Activated naive CD8-positive, alpha-beta T cell treated with anti-CD3 and anti-CD28 coated beads for 36 hours (primary cell): Measurements from ENCODE around the gene HNRNPC. TPM values are rescaled to one million over a fixed set of nuclear protein-coding genes. Genes with fewer than 3 reads are reported as not detected.
"Not testable (repeated sequence)": the region's sequence is repeated elsewhere in the genome, so short reads cannot be mapped to it uniquely, and the experiment has no call there.

ENCODE experiments used
- DNase-seq: peaks from one replicate; pipeline ENCODE4 v3.0.0; 2021
- H3K27ac Mint-ChIP-seq: one replicate; pipeline ENCODE4 v1.8.0; 2022; ENCODE audit warnings: mild to moderate bottlenecking, moderate library complexity, mixed read lengths
- H3K27me3 Mint-ChIP-seq: one replicate; pipeline ENCODE4 v1.8.0; 2022; ENCODE audit warnings: mild to moderate bottlenecking, mixed read lengths
- H3K36me3 Mint-ChIP-seq: one replicate; pipeline ENCODE4 v1.8.0; 2021; ENCODE audit warnings: mild to moderate bottlenecking, mixed read lengths
- H3K4me1 Mint-ChIP-seq: one replicate; pipeline ENCODE4 v1.8.0; 2021; ENCODE audit warnings: mixed read lengths
- H3K4me3 Mint-ChIP-seq: one replicate; pipeline ENCODE4 v1.8.0; 2022; ENCODE audit warnings: mild to moderate bottlenecking, moderate library complexity, mixed read lengths
- H3K9me3 Mint-ChIP-seq: one replicate; pipeline ENCODE4 v1.8.0; 2022; ENCODE audit warnings: mixed read lengths
- total RNA-seq, 2 experiments: library from RNA; stranded (reverse); gene quantifications; one replicate each; pipeline ENCODE4 v1.2.3, GENCODE V29; 2021

The HNRNPC gene
- 1,000 to 10,000 TPM; 1,256 to 1,302 TPM for total RNA-seq

- peaks cover 25% of the 10 kb centered on the region for H3K4me1 Mint-ChIP-seq
- peak within 1 kb of the TSS; percentile 100 for H3K4me3 Mint-ChIP-seq
- peak; percentile 100 for DNase-seq
- peaks cover 48% of the 10 kb centered on the region for H3K36me3 Mint-ChIP-seq
- peak within 1 kb of the TSS; percentile 100 for H3K27ac Mint-ChIP-seq
- no peaks in the 10 kb centered on the region for H3K9me3 Mint-ChIP-seq
- no peaks in the 10 kb centered on the region for H3K27me3 Mint-ChIP-seq
Observed at GRCh38 chr14:21269252-21270046, at the start of gene HNRNPC. Gene HNRNPC (minus strand): TSS chr14:21269442. CDS start chr14:21234193, 35,249 bp downstream.

- H3K9me3 Mint-ChIP-seq = no peaks in the 10 kb centered on the region
- H3K36me3 Mint-ChIP-seq = no peaks in the 10 kb centered on the region
- H3K4me3 Mint-ChIP-seq = no peak overlapping the region
- H3K27ac Mint-ChIP-seq = no peak overlapping the region
- no peaks in the 10 kb centered on the region for H3K27me3 Mint-ChIP-seq
- peaks cover 9% of the 10 kb centered on the region for H3K4me1 Mint-ChIP-seq
- DNase-seq = no peak
Observed at GRCh38 chr14:21317398-21317797, 48.2 kb upstream of the HNRNPC start.

GRCh38 chr14:21313512-21313911 lies 44.3 kb upstream of the HNRNPC start:
- H3K9me3 Mint-ChIP-seq = peaks cover 3% of the 10 kb centered on the region
- peaks cover 11% of the 10 kb centered on the region for H3K4me1 Mint-ChIP-seq
- H3K36me3 Mint-ChIP-seq = peaks cover 1% of the 10 kb centered on the region
- no peak overlapping the region for H3K4me3 Mint-ChIP-seq
- H3K27me3 Mint-ChIP-seq = no peaks in the 10 kb centered on the region
- DNase-seq = no peak
- H3K27ac Mint-ChIP-seq = no peak overlapping the region

- Mint-ChIP-seq H3K27me3 (no peaks in the 10 kb centered on the region), H3K27ac (no peak overlapping the region), H3K4me1 (peaks cover 20% of the 10 kb centered on the region), H3K9me3 (peaks cover 3% of the 10 kb centered on the region), H3K4me3 (no peak overlapping the region), H3K36me3 (peaks cover 1% of the 10 kb centered on the region)
- DNase-seq = no peak
Observed at GRCh38 chr14:21311614-21312013, 42.4 kb upstream of the HNRNPC start.

GRCh38 chr14:21309956-21310355 lies 40.7 kb upstream of the HNRNPC start:
- peaks cover 20% of the 10 kb centered on the region for H3K4me1 Mint-ChIP-seq
- H3K4me3 Mint-ChIP-seq = no peak overlapping the region
- peaks cover 1% of the 10 kb centered on the region for H3K36me3 Mint-ChIP-seq
- peaks cover 3% of the 10 kb centered on the region for H3K9me3 Mint-ChIP-seq
- DNase-seq = no peak
- no peak overlapping the region for H3K27ac Mint-ChIP-seq
- H3K27me3 Mint-ChIP-seq = no peaks in the 10 kb centered on the region

GRCh38 chr14:21309238-21309636 lies 40.0 kb upstream of the HNRNPC start:
- Mint-ChIP-seq H3K27ac (peak overlapping the region; percentile 73), H3K4me1 (peaks cover 20% of the 10 kb centered on the region), H3K4me3 (peak overlapping the region; percentile 71), H3K9me3 (peaks cover 3% of the 10 kb centered on the region), H3K27me3 (no peaks in the 10 kb centered on the region), H3K36me3 (peaks cover 1% of the 10 kb centered on the region)
- DNase-seq = no peak

GRCh38 chr14:21308479-21309237 lies 39.4 kb upstream of the HNRNPC start:
- peak; percentile 80 for DNase-seq
- H3K4me3 Mint-ChIP-seq = peak overlapping the region; percentile 71
- H3K27ac Mint-ChIP-seq = peak overlapping the region; percentile 73
- H3K27me3 Mint-ChIP-seq = no peaks in the 10 kb centered on the region
- peaks cover 3% of the 10 kb centered on the region for H3K9me3 Mint-ChIP-seq
- peaks cover 20% of the 10 kb centered on the region for H3K4me1 Mint-ChIP-seq
- H3K36me3 Mint-ChIP-seq = peaks cover 1% of the 10 kb centered on the region

GRCh38 chr14:21308132-21308478 lies 38.9 kb upstream of the HNRNPC start:
- H3K9me3 Mint-ChIP-seq = peaks cover 3% of the 10 kb centered on the region
- H3K27ac Mint-ChIP-seq = peak overlapping the region; percentile 73
- H3K4me1 Mint-ChIP-seq = peaks cover 20% of the 10 kb centered on the region
- no peak for DNase-seq
- no peaks in the 10 kb centered on the region for H3K27me3 Mint-ChIP-seq
- H3K36me3 Mint-ChIP-seq = peaks cover 1% of the 10 kb centered on the region
- H3K4me3 Mint-ChIP-seq = peak overlapping the region; percentile 71

- H3K27ac Mint-ChIP-seq = no peak overlapping the region
- peaks cover 3% of the 10 kb centered on the region for H3K9me3 Mint-ChIP-seq
- peaks cover 20% of the 10 kb centered on the region for H3K4me1 Mint-ChIP-seq
- H3K27me3 Mint-ChIP-seq = no peaks in the 10 kb centered on the region
- no peak for DNase-seq
- peaks cover 1% of the 10 kb centered on the region for H3K36me3 Mint-ChIP-seq
- no peak overlapping the region for H3K4me3 Mint-ChIP-seq
Observed at GRCh38 chr14:21307637-21308036, 38.4 kb upstream of the HNRNPC start.

- H3K27ac Mint-ChIP-seq, H3K9me3 Mint-ChIP-seq, H3K4me1 Mint-ChIP-seq, H3K36me3 Mint-ChIP-seq, DNase-seq, H3K4me3 Mint-ChIP-seq: not testable (repeated sequence)
- peaks cover 28% of the 10 kb centered on the region for H3K27me3 Mint-ChIP-seq
Observed at GRCh38 chr14:21302836-21303140, 33.5 kb upstream of the HNRNPC start.

GRCh38 chr14:21302013-21302835 lies 33.0 kb upstream of the HNRNPC start:
- Mint-ChIP-seq H3K27me3 (peaks cover 34% of the 10 kb centered on the region), H3K36me3 (no peaks in the 10 kb centered on the region)

GRCh38 chr14:21300892-21301291 lies 31.6 kb upstream of the HNRNPC start:
- H3K4me3 Mint-ChIP-seq = peak overlapping the region; percentile 10
- H3K27ac Mint-ChIP-seq = no peak overlapping the region
- H3K27me3 Mint-ChIP-seq = peaks cover 35% of the 10 kb centered on the region
- H3K36me3 Mint-ChIP-seq = no peaks in the 10 kb centered on the region
- peaks cover 2% of the 10 kb centered on the region for H3K4me1 Mint-ChIP-seq
- peak; percentile 36 for DNase-seq
- no peaks in the 10 kb centered on the region for H3K9me3 Mint-ChIP-seq

More at GRCh38 chr14:21302013-21302835, 33.0 kb upstream of the HNRNPC start:
- peaks cover 2% of the 10 kb centered on the region for H3K4me1 Mint-ChIP-seq
- no peak overlapping the region for H3K27ac Mint-ChIP-seq
- DNase-seq = no peak
- H3K9me3 Mint-ChIP-seq = no peaks in the 10 kb centered on the region
- no peak overlapping the region for H3K4me3 Mint-ChIP-seq

GRCh38 chr14:21299562-21300130 lies 30.4 kb upstream of the HNRNPC start:
- peaks cover 2% of the 10 kb centered on the region for H3K4me1 Mint-ChIP-seq
- no peak for DNase-seq
- no peaks in the 10 kb centered on the region for H3K36me3 Mint-ChIP-seq
- H3K27me3 Mint-ChIP-seq = peaks cover 35% of the 10 kb centered on the region
- no peak overlapping the region for H3K27ac Mint-ChIP-seq
- no peaks in the 10 kb centered on the region for H3K9me3 Mint-ChIP-seq
- H3K4me3 Mint-ChIP-seq = no peak overlapping the region

- Mint-ChIP-seq H3K27me3 (peaks cover 35% of the 10 kb centered on the region), H3K4me1 (peaks cover 2% of the 10 kb centered on the region), H3K36me3 (no peaks in the 10 kb centered on the region), H3K27ac (no peak overlapping the region), H3K4me3 (peak overlapping the region; percentile 22), H3K9me3 (no peaks in the 10 kb centered on the region)
- DNase-seq = no peak
Observed at GRCh38 chr14:21298358-21298757, 29.1 kb upstream of the HNRNPC start.

- not testable (repeated sequence) for H3K4me1 Mint-ChIP-seq, H3K27ac Mint-ChIP-seq, H3K9me3 Mint-ChIP-seq, H3K4me3 Mint-ChIP-seq, DNase-seq, H3K36me3 Mint-ChIP-seq
- peaks cover 12% of the 10 kb centered on the region for H3K27me3 Mint-ChIP-seq
Observed at GRCh38 chr14:21294026-21294425, 24.8 kb upstream of the HNRNPC start.
